GM15510 (cell line): ENCODE results near the gene WNT5A.

Experiments used
- POLR2A ChIP-seq: IDR thresholded peaks from 3 replicates; pipeline ENCODE4 v1.6.1; 2011; ENCODE audit warnings: borderline replicate concordance; ENCODE audit not compliant: insufficient read length; ENCODE audit errors: extremely low read depth

Gene WNT5A

DNA sequence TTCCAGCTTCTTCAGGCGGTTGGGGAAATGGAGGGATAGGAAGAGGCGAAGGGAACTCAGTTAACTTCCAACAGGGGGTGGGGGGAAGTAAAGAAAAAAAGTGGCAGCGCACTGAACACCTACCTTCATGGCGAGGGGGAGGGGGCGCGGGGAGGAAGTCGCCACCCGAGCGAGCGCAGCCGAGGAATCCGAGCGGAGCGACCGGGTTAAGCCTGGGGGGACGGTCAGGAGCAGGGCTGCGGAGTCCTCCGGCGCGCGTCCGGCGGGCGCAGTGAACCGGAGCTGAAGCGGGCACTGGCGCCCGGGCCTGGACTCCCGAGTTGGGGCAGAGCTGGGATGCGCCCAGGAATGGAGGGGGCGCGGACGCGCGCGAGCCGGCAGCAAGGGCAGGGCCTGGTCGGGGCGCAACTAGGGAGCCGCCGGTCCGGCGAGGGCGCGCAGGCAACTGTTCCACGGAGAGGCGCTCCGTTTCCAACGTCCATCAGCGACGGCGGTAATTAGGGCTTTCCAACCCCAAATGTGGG lies at the start of gene WNT5A:
TSS of gene WNT5A (minus strand) at position 450 of the 524 bp plus-strand sequence. CDS start at position 129, 321 bp downstream.
- no peak for TF ChIP-seq POLR2A

DNA sequence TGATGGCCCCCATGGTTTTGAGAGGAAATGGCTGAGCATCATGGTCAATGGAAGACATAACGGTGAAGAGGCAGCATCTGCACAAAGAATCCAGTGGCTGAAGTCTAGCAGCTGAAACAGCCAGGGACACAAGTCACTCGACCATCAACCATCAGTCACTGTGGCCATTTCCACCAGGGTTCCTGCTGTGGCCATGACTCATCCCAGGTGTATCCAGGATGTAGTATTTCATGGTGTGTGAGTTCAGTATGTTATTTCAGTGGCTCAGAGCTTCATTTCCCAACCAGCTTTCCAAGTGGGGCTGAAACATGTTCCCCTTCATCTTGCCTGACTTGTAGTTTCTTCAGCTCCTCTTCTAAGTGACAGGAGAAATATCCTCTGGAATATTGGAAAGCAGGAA lies 47.8 kb upstream of the WNT5A start:
- TF ChIP-seq POLR2A: no peak

DNA sequence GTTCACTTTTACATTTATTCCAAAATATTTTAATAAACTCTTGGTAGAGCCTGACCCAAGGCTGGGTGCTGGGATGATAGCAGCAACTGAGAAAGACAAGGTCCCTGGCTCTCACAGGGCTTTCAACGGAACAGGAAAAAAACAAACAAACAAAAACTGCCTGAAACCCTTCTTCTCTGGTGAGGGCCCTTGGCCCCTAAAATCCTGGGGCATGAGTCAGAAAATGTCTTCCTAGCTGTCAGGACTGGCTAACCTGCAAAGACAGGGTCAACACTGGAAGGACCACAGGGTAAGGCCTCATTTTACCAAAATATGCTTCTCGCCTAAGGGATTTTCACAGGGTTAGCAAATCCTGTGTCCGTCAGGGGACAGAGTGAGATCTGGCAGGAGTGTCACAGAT lies 45.7 kb upstream of the WNT5A start:
- TF ChIP-seq POLR2A: no peak

DNA sequence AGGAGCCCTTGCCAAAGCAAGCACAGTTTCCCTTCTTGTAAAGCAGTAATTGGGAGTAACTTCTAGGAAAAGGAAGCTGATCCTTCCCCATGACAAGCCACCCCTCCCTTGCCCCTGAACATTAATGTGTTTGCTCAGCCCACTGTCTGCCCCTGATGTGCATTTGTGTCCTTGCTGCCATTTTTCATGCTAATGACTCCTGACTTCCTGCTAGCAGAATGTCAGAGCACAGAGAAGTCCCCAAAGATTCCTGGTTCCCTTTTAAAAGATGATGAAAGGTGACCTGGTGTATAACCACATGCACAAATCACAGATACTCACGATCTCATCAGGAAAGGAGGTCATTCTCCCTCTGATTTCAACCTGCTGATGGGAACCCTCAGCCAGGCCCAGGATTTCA lies 44.2 kb upstream of the WNT5A start:
- TF ChIP-seq POLR2A: no peak

DNA sequence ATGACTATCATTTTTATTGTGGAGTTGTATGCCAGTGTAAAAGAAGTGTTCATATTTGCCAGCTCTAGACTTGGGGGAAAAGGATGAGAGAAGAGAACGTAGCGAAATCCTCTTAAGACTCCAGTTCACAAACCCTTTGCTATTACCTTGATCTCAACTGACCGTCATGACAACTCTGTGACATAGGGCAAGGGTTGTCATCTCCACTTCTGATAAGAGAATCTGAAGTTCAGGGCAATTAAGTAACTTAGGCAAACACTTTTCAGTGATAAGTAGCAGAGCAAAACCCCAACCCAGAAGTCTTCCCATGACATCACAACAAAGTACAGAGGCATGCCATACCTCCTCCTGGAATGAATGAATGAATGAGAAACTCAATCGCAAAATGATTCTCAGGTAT lies 40.3 kb upstream of the WNT5A start:
- no peak for TF ChIP-seq POLR2A

DNA sequence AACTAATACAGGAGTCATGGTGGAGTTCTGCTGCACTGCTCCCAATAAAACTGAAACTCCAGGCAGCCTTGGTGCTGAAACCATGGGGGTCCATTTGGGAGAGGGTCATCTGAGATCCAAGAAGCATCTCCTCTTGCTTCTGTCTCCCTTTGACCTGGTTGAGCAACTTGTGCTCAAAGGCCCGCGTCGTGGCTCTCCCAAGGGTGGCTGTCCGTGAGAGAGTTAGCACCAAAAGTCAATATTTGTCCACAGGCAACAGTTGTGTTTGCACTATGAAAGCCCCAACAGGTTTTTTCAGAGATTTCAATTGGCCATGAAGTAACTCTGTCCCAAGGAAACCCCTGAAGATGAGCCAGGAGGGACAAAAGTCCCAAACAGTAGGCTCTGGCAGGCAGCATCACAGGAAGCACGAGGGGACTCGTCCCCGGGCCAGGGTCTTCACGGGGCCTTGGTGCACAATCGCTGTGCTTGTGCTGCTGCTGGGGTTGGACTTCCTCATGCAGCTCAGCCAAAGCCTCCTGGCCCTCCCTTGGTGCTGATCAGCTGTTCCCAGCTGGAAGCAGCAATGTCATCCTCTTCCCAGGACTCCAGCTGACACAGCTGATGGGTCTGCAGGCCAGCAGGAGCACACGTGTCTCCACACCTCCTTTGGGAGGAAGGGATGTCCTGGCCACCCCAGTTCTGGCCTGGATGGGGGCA lies 39.4 kb upstream of the WNT5A start:
- no peak for TF ChIP-seq POLR2A

DNA sequence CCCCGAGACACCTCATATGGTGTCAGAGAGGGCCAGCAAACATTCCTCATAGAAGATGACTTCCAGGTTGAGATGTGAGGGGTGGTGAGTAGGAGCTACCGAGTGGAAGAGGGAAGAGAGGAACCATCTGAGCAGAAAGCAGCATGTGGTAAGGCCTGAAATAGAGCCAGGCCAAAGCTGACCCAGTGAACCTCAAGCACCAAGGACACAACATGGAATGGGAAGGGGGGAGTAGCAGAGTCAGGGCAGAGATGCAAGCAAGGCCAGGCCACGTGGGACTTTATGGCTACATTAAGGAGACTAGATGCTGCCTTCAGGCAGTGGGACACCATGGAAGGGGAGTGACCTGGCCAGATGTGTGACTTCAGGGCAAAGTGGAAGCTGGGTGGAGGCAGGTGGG lies 38.3 kb upstream of the WNT5A start:
- TF ChIP-seq POLR2A: no peak

DNA sequence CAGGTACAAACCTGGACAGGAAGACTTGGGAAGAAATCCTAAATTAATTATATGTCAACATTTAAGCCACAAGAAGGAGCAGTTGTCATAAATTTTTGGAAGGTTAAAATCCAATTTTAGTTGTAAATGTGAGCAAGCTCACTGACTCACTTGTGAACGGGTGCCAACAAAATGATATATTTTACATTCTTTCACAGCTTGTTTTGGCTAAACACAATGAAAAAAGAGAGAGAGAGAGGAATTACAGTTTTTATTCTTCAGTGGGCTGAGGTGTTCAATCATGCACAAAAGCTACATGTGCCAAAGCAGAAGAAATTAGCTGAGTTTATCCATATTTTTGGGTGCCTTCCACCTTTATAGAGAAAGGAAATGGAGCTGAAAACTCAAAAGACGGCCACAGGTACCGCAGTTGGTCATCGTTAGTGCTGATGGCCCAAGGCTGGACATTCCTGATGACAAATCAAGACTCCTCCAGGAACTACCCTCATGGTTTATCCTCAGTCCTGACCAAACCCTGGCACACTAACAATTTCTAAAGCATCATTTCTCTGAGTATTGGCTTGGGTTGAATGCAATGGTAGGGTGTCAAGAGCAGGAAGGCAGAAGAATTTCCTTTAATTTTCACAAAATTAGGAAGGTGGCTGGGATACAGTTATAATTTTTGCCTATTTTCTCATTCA lies 37.6 kb upstream of the WNT5A start:
- TF ChIP-seq POLR2A: no peak

DNA sequence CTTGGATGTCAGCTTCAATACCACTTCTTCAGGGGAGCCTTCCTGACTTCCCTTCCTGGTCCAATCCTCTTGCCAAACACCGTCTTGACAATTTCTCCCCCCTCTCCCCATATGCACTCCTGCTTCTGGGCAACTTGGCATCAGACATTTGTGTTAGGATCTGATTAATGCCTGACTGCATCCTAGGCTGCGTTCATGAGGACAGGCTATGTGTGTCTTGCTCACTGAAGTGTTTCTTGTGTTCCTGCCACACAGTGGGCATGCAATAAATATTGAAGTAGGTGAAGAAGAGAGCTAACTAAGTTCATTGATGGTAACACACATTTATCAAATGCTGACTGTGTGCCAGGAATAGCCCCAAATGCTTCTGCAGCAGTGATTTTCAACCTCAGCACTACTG lies 36.4 kb upstream of the WNT5A start:
- no peak for TF ChIP-seq POLR2A

DNA sequence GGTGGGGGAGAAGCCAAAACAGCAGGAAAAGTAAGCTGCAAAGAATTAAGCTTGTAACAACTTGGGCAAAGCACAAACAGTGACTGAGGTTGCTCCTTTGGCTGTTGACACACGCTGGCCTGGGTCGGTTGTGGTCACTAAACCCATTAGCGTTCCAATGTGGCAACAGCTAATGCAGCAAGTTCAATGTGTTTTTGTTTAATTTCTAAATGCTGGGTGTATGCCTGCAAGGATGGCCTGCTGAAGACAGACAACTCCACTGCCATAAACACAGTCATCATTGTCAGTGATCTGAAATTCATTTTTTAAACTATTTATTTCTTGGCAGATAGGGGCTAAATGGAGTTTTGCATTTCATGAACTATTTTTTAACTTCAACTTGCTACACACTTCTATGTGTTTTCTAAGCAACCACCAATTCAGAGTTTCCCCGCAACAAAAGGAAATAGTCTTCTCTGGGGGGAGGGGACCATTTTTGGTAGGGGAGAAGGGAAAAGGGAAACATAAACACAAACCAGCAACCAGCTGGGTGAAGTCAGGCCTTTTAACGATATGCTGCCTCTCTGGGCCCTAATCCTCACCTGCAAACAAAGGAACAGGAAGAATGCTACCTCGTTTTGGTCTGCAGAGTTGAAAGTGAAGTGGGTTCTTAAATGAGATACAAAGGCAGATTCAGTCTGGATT lies 34.8 kb upstream of the WNT5A start:
- no peak for TF ChIP-seq POLR2A

DNA sequence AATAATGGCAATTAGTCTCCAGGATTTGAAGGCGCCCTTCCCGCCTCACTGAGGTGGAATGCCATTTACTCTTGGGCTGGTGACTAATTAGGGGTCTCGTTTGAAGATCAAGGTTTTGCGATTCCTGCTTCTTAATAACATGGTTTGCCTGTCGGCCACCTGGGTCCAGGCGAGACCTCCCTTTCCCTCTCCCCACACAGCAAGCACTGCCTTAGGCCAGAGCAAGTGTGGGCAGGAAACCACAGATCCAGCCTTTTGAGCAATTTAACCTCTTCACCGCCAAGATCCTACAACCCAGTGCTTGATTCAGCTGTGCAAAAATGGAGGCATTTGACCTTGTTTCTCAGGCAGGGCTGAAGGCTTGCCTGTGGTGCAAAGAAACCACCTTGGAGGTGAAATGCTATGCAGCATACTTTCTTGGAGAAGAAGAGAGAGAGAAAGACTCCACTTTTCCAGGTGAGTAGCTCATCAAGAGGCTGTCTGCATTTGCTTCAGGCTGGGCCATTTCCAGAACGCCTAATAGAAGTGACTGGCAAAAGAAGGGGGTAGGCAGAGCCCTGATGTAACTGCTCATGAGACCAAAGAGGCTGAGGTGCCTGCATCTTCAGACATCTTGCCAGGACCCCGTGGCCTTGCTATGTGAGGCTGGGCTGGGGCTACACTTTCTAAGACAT lies 34.1 kb upstream of the WNT5A start:
- TF ChIP-seq POLR2A: no peak

DNA sequence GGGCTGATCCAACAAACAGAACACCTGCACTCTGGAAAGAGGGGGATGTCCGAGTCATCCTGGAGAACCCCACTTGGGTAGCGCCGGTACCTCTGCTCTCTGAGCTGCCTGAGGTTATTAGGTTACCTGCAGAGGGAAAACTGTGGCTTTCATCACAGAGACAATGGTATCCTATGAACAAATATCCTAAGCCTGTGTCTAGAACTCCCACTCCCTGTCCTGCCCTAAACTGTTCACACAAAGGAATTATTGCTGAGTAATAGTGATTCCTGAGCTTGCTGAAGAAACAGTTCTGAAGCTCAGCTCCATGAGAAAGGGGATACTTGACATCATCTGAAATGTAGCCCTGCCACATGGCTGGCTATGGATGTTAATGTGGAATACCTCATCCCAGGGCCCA lies 31.9 kb upstream of the WNT5A start:
- no peak for TF ChIP-seq POLR2A

DNA sequence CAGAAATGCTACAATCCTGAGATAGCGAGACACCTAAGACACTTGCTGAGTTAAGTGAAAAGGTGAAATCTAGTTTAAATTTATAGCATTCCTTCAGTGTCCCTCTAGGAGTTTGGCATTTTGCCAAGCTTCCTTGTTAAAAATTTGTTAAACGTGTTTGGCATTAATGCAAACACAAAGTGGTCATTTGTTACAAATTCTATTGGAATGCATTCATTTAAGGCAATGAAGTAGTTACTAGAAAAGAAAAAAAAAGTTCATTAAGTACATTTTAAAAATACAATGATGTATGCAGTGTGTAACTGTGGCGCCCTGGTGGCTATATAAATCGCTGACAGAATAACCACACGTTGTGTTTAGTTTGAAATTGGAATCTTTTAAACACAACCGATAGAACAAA lies 31.3 kb upstream of the WNT5A start:
- no peak for TF ChIP-seq POLR2A

DNA sequence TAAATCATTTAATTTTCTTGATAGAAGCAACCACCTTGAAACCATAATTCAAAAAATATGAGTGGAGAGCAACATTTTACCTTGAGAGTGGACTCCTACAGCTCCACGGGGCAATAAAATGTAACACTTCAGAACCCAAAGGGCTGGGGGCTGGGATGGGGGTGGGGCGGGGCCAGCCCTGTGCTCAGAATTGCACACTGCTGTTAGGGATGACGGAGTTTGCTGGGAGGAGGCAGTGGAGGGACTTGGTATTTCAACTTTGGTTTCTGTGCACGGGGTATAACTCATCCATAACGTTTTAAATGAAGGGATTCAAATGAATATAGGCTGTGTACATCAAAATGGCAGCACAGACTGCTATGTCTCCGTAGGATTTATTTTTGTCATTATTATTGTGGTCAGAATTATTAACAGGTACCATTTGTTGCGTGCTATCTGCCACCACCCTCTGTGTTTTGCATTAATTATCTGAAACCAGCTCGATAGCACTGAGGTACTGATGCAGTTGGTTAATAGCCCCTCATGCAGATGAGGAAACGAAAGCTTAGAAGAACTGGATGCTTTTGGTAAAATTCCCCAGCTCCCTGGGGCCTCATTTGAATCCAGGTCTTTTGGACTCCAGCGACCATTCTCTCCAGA lies 29.4 kb upstream of the WNT5A start:
- TF ChIP-seq POLR2A: no peak
